Keratinocyte (primary cell): Measurements from ENCODE around the gene NFKBIL1.

Experiments
- EZH2 ChIP-seq: IDR thresholded peaks from one replicate; pipeline ENCODE4 v1.6.1; 2012; ENCODE audit warnings: inconsistent platforms, mild to moderate bottlenecking, low read length, moderate library complexity
- TF ChIP-seq, protein P1 (sequence below), 3 experiments: IDR thresholded peaks in 1 of 3; conservative IDR thresholded peaks in 1 of 3; optimal IDR thresholded peaks in 1 of 3; 2 replicates in 2 of 3; 3 replicates in 1 of 3; pipeline versions ENCODE3 to v1.5.1; 2011; ENCODE audit warnings: low read length in 3 of 3, mild to moderate bottlenecking in 3 of 3, moderate library complexity in 2 of 3, control low read depth in 1 of 3, inconsistent platforms in 1 of 3; ENCODE audit not compliant: insufficient read depth in 2 of 3; ENCODE audit errors: extremely low read depth in 1 of 3

GRCh38 chr6:31572041-31572911 lies 24.9 kb downstream of the NFKBIL1 start, which contains the start of gene LTA:
- no peak for TF ChIP-seq EZH2
- TF ChIP-seq, protein P1, sequence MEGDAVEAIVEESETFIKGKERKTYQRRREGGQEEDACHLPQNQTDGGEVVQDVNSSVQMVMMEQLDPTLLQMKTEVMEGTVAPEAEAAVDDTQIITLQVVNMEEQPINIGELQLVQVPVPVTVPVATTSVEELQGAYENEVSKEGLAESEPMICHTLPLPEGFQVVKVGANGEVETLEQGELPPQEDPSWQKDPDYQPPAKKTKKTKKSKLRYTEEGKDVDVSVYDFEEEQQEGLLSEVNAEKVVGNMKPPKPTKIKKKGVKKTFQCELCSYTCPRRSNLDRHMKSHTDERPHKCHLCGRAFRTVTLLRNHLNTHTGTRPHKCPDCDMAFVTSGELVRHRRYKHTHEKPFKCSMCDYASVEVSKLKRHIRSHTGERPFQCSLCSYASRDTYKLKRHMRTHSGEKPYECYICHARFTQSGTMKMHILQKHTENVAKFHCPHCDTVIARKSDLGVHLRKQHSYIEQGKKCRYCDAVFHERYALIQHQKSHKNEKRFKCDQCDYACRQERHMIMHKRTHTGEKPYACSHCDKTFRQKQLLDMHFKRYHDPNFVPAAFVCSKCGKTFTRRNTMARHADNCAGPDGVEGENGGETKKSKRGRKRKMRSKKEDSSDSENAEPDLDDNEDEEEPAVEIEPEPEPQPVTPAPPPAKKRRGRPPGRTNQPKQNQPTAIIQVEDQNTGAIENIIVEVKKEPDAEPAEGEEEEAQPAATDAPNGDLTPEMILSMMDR (optimal IDR thresholded peaks at IDR 0.05 in 1 of 3, IDR thresholded peaks at IDR 0.05 in 1 of 3, conservative IDR thresholded peaks at IDR 0.05 in 1 of 3; ENCODE audit: extremely low read depth in 1 of 3, insufficient read depth in 2 of 3, low read length in 3 of 3) = no peak
